ENCODE measurements around the gene C16orf96.
A peak's percentile ranks its signal among the peaks of the same experiment; 100 is the strongest.

C16orf96 gene

GRCh38 chr16:4557973-4558372 lies 1.8 kb downstream of the C16orf96 start (continued):
- TF ChIP-seq GLIS1 (tag by site-specific recombination; IDR thresholded peaks at IDR 0.05), result no peak
- TF ChIP-seq ZNF23 (tag by site-specific recombination; IDR thresholded peaks at IDR 0.05; ENCODE audit: borderline replicate concordance), result no peak
- no peak for TF ChIP-seq ZNF449 (tag by site-specific recombination; IDR thresholded peaks at IDR 0.05)
- TF ChIP-seq YY1 (tag by site-specific recombination; IDR thresholded peaks at IDR 0.05), result no peak
- no peak for TF ChIP-seq SALL2 (tag by site-specific recombination; IDR thresholded peaks at IDR 0.05; ENCODE audit: borderline replicate concordance)
- TF ChIP-seq ZNF221 (tag by site-specific recombination; IDR thresholded peaks at IDR 0.05; ENCODE audit: borderline replicate concordance), result no peak
- TF ChIP-seq ZNF830 (tag by site-specific recombination; IDR thresholded peaks at IDR 0.05; ENCODE audit: low read depth), result no peak

GRCh38 chr16:4561596-4561995 lies 5.5 kb downstream of the C16orf96 start:
- no peaks in the 10 kb centered on the region for H3K36me3 ChIP-seq (ENCODE audit: control insufficient read depth in 2 of 2, insufficient read depth in 1 of 2, low read length in 2 of 2)
- TF ChIP-seq PRDM10 (tag by site-specific recombination; IDR thresholded peaks at IDR 0.05) (peak; percentile 88), ZNF26 (tag by site-specific recombination; IDR thresholded peaks at IDR 0.05) (no peak), ZNF629 (tag by site-specific recombination; IDR thresholded peaks at IDR 0.05) (no peak), GFI1B (tag by site-specific recombination; IDR thresholded peaks at IDR 0.05) (no peak), ZBTB17 (tag by site-specific recombination; IDR thresholded peaks at IDR 0.05) (no peak), ZNF335 (tag by site-specific recombination; conservative IDR thresholded peaks at IDR 0.05) (0 out of 2 replicates have a peak, but pooled peaks have one; percentile 22)
- H3K9me3 ChIP-seq (ENCODE audit: control insufficient read depth, insufficient read depth, low read depth, low read length), result no peaks in the 10 kb centered on the region
- no peak overlapping the region for H3K4me3 ChIP-seq (ENCODE audit: low read depth, low read length)
- no peaks in the 10 kb centered on the region for H3K4me1 ChIP-seq (ENCODE audit: control insufficient read depth, insufficient read depth, low read length)
- POLR2A ChIA-PET, result no interaction called here
- H3K27ac ChIP-seq (ENCODE audit: extremely low read depth, low read depth, low read length), result no peak overlapping the region
- CTCF ChIA-PET, result interaction anchor here (0.6 to 2.2 kb wide), 5 partner anchors 9 to 55 kb away, joined by 4 to 11 read pairs (median 4); no protein-coding TSS in a partner anchor

GRCh38 chr16:4564661-4565267 lies 8.6 kb downstream of the C16orf96 start:
- H3K4me3 ChIP-seq (ENCODE audit: low read depth, low read length), result no peak overlapping the region
- ChIA-PET POLR2A (no interaction called here), CTCF (interaction anchor here (0.7 to 1.1 kb wide), 2 partner anchors 16 to 20 kb away, joined by 3 to 4 read pairs; no protein-coding TSS in a partner anchor)
- no peak overlapping the region for H3K27ac ChIP-seq (ENCODE audit: extremely low read depth, low read depth, low read length)
- TF ChIP-seq ZBTB6 (tag by site-specific recombination; IDR thresholded peaks at IDR 0.05) (no peak), ZNF596 (tag by site-specific recombination; IDR thresholded peaks at IDR 0.05) (no peak), ZNF830 (tag by site-specific recombination; IDR thresholded peaks at IDR 0.05; ENCODE audit: low read depth) (no peak)
- no peaks in the 10 kb centered on the region for H3K9me3 ChIP-seq (ENCODE audit: control insufficient read depth, insufficient read depth, low read depth, low read length)
- H3K4me1 ChIP-seq (ENCODE audit: control insufficient read depth, insufficient read depth, low read length), result no peaks in the 10 kb centered on the region
- H3K36me3 ChIP-seq (ENCODE audit: control insufficient read depth in 2 of 2, insufficient read depth in 1 of 2, low read length in 2 of 2), result no peaks in the 10 kb centered on the region

All from HEK293 (cell line).